Upper lobe of right lung (tissue), 1 donor: ENCODE results near the gene TTC3. TPM values are rescaled to one million over a fixed set of nuclear protein-coding genes. Genes with fewer than 3 reads are reported as not detected.
"Not testable (repeated sequence)": the region's sequence is repeated elsewhere in the genome, so short reads cannot be mapped to it uniquely, and the experiment has no call there.

Source experiments
- ATAC-seq: fragments of 200-7000 bp; cut with Tn5 transposase; one replicate; pipeline ENCODE4 v1.9.1; 2020; ENCODE audit warnings: mild to moderate bottlenecking, moderate library complexity
- DNase-seq: peaks from one replicate; pipeline ENCODE4 v3.0.0-alpha.2; 2020
- H3K27ac ChIP-seq: fragments of 200-600 bp; one replicate; pipeline ENCODE4 v1.8.0; 2022
- H3K27me3 ChIP-seq: fragments of 200-600 bp; one replicate; pipeline ENCODE4 v1.8.0; 2022; ENCODE audit warnings: mild to moderate bottlenecking
- H3K36me3 ChIP-seq: fragments of 200-600 bp; one replicate; pipeline ENCODE4 v1.8.0; 2022
- H3K4me1 ChIP-seq: fragments of 200-600 bp; one replicate; pipeline ENCODE4 v1.8.0; 2022
- H3K4me3 ChIP-seq: fragments of 200-600 bp; one replicate; pipeline ENCODE4 v1.8.0; 2022; ENCODE audit warnings: mild to moderate bottlenecking
- H3K9me3 ChIP-seq: fragments of 200-600 bp; one replicate; pipeline ENCODE4 v1.8.0; 2022
- intact Hi-C: fragments of 100-400 bp; cut with DNase I; formaldehyde crosslinking; loops from one replicate; pipeline ENCODE4 v1.11.0; 2022
- total RNA-seq: library from RNA; stranded (reverse); fragmentation: NEBNext Ultra II Directional; extraction: Animal tissue kit (Norgen Biotek cat#: 25700); gene quantifications from one replicate; pipeline ENCODE4 v1.2.1, GENCODE V29; 2021
- TF ChIP-seq, protein P1 (sequence below): fragments of 200-600 bp; IDR thresholded peaks from one replicate; pipeline ENCODE4 v1.8.0; 2022; ENCODE audit warnings: antibody characterized with exemption
- donor health status: DM: no; HTN: yes; CAD: no; lungs with severe emphysema.

The TTC3 gene
- total RNA-seq, 1 donor from 2014 or later = 99.0 TPM

DNA sequence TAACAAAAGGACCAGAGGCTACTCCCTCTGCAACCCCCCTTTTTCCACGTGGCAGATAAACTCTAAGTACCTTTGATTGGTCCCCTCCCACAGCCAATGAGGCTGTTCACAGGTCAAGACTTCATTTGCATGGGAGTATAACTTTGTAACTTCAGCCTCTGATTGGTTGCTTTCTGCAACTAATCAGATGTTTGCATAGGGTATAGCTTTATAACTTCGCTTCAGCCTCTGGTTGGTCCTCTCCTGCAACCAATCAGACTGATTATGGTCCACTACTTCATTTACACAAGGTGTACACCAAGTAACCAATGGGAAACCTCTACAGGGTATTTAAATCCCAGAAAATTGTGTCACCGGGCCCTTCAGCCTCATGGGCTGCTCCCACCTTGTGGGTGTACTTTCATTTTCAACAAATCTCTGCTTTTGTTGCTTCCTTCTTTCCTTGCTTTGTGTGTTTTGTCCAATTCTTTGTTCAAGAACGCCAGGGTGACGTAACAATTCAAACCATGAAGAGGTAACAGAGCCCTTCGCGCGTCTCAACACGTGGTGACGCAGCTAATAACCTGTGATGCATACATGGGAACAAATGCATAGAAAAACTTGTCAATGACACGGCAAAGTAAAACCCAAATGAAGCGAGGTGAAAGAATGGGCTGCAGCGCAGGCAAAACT is 146.8 kb downstream of the TTC3 start:
- Histone ChIP-seq H3K36me3 (peaks cover 14% of the 10 kb centered on the region), H3K4me1 (peaks cover 9% of the 10 kb centered on the region), H3K9me3 (no peaks in the 10 kb centered on the region), H3K27ac (peak overlapping the region; percentile 70), H3K27me3 (no peaks in the 10 kb centered on the region), H3K4me3 (peak overlapping the region; percentile 60)
- intact Hi-C loops = no loop called here
- TF ChIP-seq, protein P1, sequence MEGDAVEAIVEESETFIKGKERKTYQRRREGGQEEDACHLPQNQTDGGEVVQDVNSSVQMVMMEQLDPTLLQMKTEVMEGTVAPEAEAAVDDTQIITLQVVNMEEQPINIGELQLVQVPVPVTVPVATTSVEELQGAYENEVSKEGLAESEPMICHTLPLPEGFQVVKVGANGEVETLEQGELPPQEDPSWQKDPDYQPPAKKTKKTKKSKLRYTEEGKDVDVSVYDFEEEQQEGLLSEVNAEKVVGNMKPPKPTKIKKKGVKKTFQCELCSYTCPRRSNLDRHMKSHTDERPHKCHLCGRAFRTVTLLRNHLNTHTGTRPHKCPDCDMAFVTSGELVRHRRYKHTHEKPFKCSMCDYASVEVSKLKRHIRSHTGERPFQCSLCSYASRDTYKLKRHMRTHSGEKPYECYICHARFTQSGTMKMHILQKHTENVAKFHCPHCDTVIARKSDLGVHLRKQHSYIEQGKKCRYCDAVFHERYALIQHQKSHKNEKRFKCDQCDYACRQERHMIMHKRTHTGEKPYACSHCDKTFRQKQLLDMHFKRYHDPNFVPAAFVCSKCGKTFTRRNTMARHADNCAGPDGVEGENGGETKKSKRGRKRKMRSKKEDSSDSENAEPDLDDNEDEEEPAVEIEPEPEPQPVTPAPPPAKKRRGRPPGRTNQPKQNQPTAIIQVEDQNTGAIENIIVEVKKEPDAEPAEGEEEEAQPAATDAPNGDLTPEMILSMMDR = no peak
- DNase-seq (no peak), ATAC-seq (no peak)

DNA sequence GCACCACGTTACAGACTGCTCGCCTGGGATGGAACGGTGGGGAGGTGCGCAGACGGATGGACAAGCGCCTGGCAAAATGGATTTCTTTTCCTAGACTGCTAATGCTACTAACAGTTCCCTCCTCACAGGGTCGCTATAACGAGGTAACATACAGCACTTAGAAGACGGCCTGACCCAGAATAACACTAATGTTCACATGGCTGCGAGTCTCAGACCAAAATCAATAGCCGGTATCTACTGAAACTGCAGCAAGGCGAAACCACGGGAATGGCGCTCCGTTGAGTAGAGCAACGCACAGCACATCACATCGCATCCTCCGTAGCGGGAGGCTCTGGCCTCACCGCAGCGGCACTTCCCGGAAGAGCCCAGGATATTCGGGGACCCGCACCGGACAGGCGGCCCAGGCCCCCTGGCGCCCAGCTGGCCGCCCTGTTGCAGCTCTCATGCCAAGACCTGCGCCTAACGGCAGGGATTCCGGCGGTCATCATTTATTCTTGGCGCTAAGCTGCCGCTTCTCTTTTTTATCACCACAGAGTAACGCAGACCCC is 147.5 kb downstream of the TTC3 start:
- Histone ChIP-seq H3K27ac (peak overlapping the region; percentile 70), H3K36me3 (peaks cover 20% of the 10 kb centered on the region), H3K27me3 (no peaks in the 10 kb centered on the region), H3K4me1 (peaks cover 9% of the 10 kb centered on the region), H3K4me3 (peak overlapping the region; percentile 60), H3K9me3 (no peaks in the 10 kb centered on the region)
- TF ChIP-seq, protein P1 = peak; percentile 23
- peak; percentile 71 for DNase-seq
- intact Hi-C loops = no loop called here
- ATAC-seq = peak; percentile 59

GRCh38 chr21:37220981-37221664 is 148.1 kb downstream of the TTC3 start:
- DNase-seq = peak; percentile 98
- H3K27ac ChIP-seq = peak overlapping the region; percentile 70
- peaks cover 9% of the 10 kb centered on the region for H3K4me1 ChIP-seq
- peak overlapping the region; percentile 60 for H3K4me3 ChIP-seq
- H3K9me3 ChIP-seq = no peaks in the 10 kb centered on the region
- ATAC-seq = peak; percentile 97
- no peaks in the 10 kb centered on the region for H3K27me3 ChIP-seq
- intact Hi-C loops = no loop called here
- peaks cover 26% of the 10 kb centered on the region for H3K36me3 ChIP-seq
- TF ChIP-seq, protein P1 = peak; percentile 32

GRCh38 chr21:37222248-37222647 is 149.2 kb downstream of the TTC3 start:
- H3K27me3 ChIP-seq, ATAC-seq, H3K4me1 ChIP-seq, DNase-seq, intact Hi-C loops, H3K9me3 ChIP-seq, H3K27ac ChIP-seq, H3K4me3 ChIP-seq: not testable (repeated sequence)
- H3K36me3 ChIP-seq = peaks cover 38% of the 10 kb centered on the region

GRCh38 chr21:37223804-37224345 is 150.8 kb downstream of the TTC3 start:
- H3K27me3 ChIP-seq = no peaks in the 10 kb centered on the region
- ATAC-seq (no peak), DNase-seq (no peak)
- peaks cover 54% of the 10 kb centered on the region for H3K36me3 ChIP-seq
- TF ChIP-seq, protein P1 = no peak
- no peak overlapping the region for H3K4me3 ChIP-seq
- no peak overlapping the region for H3K27ac ChIP-seq
- H3K4me1 ChIP-seq = peaks cover 9% of the 10 kb centered on the region
- H3K9me3 ChIP-seq = no peaks in the 10 kb centered on the region
- intact Hi-C loops = no loop called here
